ENCODE measurements around the gene FAM219B.

DNA sequence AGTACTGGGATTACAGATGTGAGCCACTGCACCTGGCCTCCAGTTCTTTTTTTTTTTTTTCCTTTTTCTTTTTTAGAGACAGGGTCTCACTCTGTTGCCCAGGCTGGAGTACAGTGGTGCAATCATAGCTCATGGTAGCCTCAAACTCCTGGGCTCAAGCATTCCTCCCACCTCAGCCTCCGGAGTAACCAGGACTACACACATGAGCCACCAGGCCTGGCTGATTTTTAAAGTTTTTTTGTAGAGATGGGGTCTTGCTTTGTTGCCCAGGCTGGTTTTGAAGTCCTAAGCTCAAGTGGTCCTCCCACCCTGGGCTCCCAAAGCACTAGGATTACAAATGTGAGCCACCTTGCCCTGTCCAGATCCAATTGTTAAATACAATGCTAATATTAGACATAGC lies 50.1 kb downstream of the FAM219B start:
- no peak for TF ChIP-seq POLR2AphosphoS5 (IDR thresholded peaks at IDR 0.05; ENCODE audit: low read depth)
- TF ChIP-seq, protein P1, sequence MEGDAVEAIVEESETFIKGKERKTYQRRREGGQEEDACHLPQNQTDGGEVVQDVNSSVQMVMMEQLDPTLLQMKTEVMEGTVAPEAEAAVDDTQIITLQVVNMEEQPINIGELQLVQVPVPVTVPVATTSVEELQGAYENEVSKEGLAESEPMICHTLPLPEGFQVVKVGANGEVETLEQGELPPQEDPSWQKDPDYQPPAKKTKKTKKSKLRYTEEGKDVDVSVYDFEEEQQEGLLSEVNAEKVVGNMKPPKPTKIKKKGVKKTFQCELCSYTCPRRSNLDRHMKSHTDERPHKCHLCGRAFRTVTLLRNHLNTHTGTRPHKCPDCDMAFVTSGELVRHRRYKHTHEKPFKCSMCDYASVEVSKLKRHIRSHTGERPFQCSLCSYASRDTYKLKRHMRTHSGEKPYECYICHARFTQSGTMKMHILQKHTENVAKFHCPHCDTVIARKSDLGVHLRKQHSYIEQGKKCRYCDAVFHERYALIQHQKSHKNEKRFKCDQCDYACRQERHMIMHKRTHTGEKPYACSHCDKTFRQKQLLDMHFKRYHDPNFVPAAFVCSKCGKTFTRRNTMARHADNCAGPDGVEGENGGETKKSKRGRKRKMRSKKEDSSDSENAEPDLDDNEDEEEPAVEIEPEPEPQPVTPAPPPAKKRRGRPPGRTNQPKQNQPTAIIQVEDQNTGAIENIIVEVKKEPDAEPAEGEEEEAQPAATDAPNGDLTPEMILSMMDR (conservative IDR thresholded peaks at IDR 0.05; ENCODE audit: low read depth in 2 of 2), result no peak
- TF ChIP-seq, protein P2, sequence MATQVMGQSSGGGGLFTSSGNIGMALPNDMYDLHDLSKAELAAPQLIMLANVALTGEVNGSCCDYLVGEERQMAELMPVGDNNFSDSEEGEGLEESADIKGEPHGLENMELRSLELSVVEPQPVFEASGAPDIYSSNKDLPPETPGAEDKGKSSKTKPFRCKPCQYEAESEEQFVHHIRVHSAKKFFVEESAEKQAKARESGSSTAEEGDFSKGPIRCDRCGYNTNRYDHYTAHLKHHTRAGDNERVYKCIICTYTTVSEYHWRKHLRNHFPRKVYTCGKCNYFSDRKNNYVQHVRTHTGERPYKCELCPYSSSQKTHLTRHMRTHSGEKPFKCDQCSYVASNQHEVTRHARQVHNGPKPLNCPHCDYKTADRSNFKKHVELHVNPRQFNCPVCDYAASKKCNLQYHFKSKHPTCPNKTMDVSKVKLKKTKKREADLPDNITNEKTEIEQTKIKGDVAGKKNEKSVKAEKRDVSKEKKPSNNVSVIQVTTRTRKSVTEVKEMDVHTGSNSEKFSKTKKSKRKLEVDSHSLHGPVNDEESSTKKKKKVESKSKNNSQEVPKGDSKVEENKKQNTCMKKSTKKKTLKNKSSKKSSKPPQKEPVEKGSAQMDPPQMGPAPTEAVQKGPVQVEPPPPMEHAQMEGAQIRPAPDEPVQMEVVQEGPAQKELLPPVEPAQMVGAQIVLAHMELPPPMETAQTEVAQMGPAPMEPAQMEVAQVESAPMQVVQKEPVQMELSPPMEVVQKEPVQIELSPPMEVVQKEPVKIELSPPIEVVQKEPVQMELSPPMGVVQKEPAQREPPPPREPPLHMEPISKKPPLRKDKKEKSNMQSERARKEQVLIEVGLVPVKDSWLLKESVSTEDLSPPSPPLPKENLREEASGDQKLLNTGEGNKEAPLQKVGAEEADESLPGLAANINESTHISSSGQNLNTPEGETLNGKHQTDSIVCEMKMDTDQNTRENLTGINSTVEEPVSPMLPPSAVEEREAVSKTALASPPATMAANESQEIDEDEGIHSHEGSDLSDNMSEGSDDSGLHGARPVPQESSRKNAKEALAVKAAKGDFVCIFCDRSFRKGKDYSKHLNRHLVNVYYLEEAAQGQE (IDR thresholded peaks at IDR 0.05; ENCODE audit: unreplicated experiment), result no peak
- no peak for TF ChIP-seq CREB1 (CRISPR knock-in tag; IDR thresholded peaks at IDR 0.05; ENCODE audit: low read depth)
- TF ChIP-seq JUNB (IDR thresholded peaks at IDR 0.05; ENCODE audit: unreplicated experiment), result no peak
- no peak for TF ChIP-seq EZH2 (IDR thresholded peaks at IDR 0.05; ENCODE audit: low read depth, unreplicated experiment)
- TF ChIP-seq, protein P3, sequence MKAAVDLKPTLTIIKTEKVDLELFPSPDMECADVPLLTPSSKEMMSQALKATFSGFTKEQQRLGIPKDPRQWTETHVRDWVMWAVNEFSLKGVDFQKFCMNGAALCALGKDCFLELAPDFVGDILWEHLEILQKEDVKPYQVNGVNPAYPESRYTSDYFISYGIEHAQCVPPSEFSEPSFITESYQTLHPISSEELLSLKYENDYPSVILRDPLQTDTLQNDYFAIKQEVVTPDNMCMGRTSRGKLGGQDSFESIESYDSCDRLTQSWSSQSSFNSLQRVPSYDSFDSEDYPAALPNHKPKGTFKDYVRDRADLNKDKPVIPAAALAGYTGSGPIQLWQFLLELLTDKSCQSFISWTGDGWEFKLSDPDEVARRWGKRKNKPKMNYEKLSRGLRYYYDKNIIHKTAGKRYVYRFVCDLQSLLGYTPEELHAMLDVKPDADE (IDR thresholded peaks at IDR 0.05), result no peak
- TF ChIP-seq EZH2phosphoT487 (IDR thresholded peaks at IDR 0.05; ENCODE audit: unreplicated experiment), result no peak
- TF ChIP-seq ZNF331 (CRISPR knock-in tag; IDR thresholded peaks at IDR 0.05; ENCODE audit: low read depth), result no peak
- TF ChIP-seq, protein P4, sequence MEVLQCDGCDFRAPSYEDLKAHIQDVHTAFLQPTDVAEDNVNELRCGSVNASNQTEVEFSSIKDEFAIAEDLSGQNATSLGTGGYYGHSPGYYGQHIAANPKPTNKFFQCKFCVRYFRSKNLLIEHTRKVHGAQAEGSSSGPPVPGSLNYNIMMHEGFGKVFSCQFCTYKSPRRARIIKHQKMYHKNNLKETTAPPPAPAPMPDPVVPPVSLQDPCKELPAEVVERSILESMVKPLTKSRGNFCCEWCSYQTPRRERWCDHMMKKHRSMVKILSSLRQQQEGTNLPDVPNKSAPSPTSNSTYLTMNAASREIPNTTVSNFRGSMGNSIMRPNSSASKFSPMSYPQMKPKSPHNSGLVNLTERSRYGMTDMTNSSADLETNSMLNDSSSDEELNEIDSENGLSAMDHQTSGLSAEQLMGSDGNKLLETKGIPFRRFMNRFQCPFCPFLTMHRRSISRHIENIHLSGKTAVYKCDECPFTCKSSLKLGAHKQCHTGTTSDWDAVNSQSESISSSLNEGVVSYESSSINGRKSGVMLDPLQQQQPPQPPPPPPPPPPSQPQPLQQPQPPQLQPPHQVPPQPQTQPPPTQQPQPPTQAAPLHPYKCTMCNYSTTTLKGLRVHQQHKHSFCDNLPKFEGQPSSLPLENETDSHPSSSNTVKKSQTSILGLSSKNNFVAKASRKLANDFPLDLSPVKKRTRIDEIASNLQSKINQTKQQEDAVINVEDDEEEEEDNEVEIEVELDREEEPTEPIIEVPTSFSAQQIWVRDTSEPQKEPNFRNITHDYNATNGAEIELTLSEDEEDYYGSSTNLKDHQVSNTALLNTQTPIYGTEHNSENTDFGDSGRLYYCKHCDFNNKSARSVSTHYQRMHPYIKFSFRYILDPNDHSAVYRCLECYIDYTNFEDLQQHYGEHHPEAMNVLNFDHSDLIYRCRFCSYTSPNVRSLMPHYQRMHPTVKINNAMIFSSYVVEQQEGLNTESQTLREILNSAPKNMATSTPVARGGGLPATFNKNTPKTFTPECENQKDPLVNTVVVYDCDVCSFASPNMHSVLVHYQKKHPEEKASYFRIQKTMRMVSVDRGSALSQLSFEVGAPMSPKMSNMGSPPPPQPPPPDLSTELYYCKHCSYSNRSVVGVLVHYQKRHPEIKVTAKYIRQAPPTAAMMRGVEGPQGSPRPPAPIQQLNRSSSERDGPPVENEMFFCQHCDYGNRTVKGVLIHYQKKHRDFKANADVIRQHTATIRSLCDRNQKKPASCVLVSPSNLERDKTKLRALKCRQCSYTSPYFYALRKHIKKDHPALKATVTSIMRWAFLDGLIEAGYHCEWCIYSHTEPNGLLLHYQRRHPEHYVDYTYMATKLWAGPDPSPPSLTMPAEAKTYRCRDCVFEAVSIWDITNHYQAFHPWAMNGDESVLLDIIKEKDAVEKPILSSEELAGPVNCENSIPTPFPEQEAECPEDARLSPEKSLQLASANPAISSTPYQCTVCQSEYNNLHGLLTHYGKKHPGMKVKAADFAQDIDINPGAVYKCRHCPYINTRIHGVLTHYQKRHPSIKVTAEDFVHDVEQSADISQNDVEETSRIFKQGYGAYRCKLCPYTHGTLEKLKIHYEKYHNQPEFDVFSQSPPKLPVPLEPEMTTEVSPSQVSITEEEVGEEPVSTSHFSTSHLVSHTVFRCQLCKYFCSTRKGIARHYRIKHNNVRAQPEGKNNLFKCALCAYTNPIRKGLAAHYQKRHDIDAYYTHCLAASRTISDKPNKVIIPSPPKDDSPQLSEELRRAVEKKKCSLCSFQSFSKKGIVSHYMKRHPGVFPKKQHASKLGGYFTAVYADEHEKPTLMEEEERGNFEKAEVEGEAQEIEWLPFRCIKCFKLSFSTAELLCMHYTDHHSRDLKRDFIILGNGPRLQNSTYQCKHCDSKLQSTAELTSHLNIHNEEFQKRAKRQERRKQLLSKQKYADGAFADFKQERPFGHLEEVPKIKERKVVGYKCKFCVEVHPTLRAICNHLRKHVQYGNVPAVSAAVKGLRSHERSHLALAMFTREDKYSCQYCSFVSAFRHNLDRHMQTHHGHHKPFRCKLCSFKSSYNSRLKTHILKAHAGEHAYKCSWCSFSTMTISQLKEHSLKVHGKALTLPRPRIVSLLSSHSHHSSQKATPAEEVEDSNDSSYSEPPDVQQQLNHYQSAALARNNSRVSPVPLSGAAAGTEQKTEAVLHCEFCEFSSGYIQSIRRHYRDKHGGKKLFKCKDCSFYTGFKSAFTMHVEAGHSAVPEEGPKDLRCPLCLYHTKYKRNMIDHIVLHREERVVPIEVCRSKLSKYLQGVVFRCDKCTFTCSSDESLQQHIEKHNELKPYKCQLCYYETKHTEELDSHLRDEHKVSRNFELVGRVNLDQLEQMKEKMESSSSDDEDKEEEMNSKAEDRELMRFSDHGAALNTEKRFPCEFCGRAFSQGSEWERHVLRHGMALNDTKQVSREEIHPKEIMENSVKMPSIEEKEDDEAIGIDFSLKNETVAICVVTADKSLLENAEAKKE (CRISPR knock-in tag; IDR thresholded peaks at IDR 0.05), result no peak
- TF ChIP-seq ZNF114 (CRISPR knock-in tag; IDR thresholded peaks at IDR 0.05), result no peak
- TF ChIP-seq STAT1 (IDR thresholded peaks at IDR 0.05; ENCODE audit: unreplicated experiment), result no peak
- no peak for TF ChIP-seq NANOG (IDR thresholded peaks at IDR 0.05; ENCODE audit: borderline replicate concordance)
